Stimulated activated CD4-positive, alpha-beta T cell treated with anti-CD3 and anti-CD28 coated beads, Interleukin-1b, Interleukin-23, amount 100 ng/mL, for 4 hours (primary cell): Measurements from ENCODE around the gene KRTAP10-2.

Source experiments
- DNase-seq, 2 donors: peaks; one replicate each; pipeline ENCODE4 v3.0.0-alpha.2; 2020; ENCODE audit warnings: low read depth in 2 of 2

Gene KRTAP10-2

DNA sequence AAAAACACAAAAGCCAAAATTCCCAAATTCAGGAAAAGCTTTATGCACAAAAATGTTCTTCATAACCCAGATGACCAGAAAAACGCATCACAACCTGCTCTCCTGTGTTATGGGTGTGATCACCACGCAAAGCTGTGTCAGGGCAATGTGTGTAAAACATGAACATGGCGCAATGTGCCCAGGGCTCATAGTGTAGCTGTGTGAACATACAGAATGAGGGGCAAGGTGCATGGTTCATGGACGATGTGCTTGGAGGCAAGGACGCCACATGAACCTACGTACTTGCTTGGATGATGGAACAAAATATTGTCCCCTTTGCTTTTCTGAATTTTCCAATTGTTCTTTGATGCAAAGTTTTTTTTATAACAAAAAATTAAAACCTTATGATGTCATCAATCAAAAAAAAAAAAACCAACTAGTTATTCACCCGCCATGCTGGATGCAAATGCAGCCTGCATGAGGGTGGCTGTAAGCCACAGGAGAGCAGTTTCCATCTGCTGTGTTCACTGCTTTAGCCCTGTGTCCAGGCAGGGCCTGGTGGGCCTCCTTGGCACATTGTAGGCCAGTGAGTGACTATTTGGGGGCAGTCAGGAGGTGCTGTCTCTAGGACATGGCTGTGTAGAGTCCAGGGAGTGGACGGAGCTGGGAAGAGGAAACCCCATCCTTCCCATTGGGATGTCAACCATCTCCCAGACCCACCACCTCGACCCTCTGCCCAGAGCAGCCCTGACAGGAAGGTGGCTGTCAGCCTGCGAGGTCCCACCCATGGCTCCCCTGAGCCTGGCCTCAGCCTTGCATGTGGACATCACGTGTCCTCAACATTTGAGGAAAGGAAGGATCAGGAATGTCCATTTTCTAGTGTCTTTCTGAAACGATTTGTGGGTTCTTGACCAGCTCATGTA, 25.0 kb downstream of the KRTAP10-2 start:
- no peak for DNase-seq

DNA sequence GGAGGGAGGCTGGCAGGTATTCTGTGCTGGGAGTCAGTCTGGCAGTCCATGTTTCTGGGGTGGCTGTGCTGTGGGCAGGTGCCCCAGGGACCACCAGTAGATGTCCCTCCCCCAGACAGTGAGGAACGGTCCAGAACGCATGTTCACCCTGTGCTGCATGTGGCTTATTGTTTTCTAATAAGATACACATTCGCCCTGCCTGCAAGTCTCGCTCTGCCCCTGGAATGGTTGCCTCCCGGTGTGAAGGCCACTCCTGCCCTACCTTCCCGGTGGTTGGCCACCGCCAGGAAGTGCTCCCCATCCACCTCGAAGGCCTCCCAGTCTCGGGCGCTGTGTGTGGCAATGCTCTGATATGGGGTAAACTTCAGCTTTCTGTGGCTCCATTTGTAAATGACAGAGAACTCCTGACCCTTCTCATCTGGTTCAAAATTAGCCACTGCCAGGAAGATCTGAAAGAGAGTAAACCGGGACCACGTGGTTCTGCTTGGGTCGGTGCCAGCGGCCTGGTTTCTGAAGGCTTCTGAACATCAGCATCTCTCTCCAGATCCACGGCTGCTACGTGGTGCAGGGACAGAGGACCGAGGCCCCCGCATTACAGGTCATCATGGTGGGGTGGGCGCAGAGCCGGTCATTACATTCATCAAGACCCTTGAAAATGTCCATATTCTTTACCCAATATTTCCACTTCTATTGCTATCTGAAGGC, 25.8 kb downstream of the KRTAP10-2 start:
- no peak for DNase-seq

DNA sequence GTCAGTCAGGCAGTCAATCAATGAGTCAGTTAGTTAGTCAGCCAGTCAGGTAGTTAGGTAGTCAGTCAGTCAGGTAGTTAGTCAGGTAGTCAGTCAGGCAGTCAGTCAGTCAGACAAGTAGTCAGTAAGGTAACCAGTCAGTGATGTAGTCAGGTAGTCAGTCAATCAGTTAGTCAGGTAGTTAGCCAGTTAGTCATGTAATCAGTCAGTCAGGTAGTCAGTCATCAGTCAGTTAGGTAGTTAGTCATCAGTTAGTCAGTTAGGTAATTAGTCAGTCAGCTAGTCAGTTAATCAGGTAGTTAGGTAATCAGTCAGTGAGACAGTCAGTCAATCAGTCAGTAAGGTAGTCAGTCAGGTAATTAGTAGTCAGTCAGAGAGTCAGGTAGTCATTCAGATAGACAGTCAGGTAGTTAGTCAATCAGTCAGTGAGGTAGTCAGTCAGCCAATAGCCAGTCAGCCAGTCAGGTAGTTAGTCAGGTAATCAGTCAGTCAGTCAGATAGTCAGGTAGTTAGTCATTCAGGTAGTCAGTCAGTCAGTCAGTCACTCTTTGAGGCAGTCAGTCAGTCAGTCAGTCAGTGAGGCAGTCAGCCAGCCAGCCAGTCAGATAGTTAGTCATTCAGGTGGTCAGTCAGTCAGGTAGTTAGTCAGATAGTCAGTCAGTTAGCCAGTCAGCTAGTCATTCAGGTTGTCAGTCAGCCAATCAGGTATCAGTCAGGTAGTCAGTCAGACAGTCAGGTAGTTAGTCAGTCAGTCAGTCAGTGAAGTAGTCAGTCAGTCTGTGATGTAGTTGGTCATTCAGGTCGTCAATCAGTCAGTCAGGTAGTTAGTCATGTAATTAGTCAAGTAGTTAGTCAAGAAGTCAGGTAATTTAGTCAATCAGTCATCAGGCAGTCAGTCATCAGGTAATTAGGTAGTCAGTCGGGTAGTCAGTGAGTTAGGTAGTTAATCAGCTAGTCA, 26.6 kb downstream of the KRTAP10-2 start:
- no peak for DNase-seq

DNA sequence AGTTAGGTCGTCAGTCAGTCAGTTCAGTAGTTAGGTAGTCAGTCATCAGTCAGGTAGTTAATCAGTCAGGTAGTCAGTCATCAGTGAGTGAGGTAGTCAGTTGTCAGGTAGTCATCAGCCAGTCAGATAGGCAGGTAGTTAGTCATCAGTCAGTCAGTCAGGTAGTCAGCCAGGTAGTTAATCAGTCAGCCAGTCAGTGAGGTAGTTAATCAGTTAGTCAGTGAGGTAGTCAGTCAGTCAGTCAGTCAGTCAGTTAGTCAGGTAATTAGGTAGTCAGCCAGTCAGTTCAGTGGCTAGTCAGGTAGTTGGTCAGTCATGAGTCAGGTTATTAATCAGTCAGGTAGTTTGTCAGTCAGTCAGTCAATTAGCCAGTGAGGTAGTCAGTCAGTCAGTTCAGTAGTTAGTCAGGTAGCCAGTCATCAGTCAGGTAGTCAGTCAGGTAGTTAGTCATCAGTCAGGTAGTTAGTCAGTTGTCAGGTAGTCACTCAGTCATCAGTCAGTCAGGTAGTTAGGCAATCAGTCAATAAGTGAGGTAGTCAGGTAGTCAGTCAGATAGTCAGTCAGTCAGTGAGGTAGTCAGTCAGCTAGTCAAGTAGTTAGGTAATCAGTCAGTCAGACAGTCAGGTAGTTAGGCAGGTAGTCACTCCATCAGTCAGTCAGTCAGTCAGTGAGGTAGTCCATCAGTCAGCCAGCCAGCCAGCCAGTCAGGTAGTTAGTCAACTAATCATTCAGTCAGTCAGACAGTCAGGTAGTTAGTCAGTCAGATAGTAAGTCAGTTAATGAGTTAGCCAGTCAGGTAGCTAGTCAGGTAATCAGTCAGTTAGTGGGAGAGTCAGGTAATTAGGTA, 27.5 kb downstream of the KRTAP10-2 start:
- no peak for DNase-seq

DNA sequence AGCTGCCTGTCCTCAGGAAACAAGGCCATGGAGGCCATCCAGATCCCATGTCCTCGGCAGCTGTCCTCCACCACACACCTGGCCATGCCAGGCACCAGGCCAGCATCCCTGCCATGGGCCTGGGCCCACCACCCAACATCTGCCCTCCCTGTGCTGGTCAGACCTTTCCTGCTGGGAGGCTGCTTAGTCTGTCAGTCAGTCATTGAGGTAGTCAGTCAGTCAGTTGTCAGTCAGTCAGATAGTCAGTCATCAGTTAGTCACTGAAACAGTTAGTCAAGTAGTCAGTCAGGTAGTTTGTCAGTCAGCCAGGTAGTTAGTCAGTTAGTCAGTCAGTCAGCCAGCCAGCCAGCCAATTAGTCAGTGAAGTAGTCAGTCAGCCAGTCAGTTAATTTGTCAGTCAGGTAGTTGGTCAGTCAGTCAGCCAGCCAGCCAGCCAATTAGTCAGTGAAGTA, 28.5 kb downstream of the KRTAP10-2 start:
- no peak for DNase-seq

DNA sequence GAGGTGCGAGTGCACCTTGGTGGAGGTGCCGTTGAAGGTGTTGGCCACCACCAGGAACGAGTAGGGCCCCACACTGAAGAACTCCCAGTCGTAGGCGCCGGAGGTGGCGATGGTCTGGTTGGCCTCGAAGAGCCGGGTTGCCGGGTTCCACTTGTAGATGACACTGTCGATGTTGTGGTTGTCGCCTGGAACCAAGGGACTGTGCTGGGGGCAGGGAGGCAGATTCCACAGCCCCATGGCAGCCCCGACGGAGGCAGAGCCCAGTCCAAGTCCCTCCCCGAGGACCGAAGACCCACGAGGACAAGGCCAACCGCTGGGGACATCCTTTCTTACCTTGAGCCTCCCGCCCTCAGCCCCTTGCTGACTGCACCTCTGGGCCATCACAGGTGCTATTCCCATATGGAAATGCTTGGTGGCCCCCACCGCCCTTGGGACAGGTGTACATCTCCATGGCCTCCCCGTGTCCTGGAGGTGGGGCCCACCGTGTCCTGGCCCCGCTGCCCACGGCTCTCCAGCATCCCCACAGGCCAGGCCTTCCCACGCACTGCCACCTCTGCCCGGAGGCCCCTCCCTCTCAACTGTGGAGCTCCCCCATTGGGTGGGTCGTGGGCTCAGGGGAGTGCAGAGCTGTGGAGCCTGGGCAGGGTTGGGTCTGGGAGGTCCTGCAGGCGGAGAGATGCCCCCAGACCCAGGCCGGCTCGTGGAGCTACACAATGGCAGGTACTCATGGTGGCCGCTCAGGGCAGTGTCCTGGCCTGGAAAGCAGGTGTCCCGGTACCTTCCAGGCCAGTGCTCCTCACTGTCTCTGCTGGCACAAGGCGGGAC, 29.2 kb downstream of the KRTAP10-2 start:
- no peak for DNase-seq

DNA sequence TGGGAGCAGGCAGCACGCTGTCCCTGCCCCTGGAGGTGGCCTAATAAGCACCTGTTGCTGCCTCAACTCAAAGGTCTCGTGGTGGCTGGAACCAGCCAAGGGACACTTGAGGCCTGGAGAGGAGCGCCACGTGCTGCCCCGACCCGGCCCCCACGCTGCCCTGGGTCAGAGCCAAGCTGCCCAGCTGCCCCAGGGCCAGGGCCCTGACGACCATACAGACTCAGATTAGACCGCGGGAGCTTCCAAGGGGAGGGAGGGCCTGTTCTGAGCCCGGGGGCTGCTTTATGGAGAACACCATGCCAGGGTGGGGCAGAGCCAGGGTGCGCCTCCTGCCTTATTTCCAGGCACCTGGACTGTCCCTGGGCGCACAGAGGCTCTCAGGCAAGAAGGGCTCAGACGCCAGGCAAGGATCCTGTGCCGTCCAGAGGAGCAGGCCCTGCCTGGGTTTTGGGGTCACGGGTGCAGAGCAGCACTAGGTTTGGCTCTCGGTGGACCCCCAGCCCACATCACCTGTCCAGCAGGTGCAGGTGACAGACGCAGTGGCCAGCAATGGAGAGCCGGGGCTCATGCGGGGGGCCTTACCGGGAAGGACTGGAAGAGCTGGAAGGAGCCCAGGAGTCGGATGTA, 29.9 kb downstream of the KRTAP10-2 start:
- no peak for DNase-seq

DNA sequence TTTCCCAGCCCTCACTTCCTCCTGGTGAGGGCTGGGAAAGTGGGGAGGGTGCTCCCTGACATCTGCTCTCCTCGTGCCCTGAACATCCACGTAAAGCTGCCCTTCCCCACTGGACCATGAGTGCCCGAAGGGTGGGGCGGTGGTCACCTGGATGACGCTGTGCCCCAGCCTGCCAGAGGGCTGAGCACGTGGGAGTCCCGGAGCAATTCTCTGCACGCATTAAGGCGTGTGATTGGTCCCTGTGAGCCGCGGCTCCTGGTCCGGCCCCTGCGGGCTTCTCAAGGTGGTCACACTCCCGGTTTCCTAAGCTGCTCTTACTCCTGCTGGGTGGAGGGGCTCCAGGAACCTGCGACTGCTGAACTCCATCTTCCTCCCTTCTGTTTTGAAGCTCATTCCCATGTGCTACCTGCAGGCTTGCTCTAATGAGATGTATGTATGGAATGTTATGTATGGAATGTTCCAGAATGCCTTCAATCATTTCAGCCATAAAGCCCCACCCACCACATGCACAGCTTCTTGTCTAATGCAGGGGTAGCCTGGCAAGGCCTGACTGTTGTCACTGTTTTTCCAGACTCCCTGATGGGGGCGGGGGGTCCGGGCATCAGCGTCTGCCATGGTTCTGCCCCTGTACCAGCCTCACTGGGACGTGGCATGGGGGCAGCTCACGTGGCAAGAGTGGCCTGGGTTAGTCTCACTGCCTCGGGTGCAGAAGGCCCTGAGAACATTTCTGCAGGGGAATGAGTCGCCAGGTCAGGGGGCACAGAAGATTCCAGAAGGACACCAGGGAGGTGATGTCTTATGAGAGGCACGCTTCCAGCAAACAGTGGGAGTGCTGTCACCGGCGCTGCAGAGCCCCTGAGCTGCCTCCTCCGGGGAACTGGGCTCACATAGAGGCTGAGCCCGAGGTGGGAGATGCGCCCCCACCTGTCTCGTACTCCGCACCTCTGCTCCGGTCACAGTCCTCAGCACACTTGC, 30.7 kb downstream of the KRTAP10-2 start:
- DNase-seq = no peak

DNA sequence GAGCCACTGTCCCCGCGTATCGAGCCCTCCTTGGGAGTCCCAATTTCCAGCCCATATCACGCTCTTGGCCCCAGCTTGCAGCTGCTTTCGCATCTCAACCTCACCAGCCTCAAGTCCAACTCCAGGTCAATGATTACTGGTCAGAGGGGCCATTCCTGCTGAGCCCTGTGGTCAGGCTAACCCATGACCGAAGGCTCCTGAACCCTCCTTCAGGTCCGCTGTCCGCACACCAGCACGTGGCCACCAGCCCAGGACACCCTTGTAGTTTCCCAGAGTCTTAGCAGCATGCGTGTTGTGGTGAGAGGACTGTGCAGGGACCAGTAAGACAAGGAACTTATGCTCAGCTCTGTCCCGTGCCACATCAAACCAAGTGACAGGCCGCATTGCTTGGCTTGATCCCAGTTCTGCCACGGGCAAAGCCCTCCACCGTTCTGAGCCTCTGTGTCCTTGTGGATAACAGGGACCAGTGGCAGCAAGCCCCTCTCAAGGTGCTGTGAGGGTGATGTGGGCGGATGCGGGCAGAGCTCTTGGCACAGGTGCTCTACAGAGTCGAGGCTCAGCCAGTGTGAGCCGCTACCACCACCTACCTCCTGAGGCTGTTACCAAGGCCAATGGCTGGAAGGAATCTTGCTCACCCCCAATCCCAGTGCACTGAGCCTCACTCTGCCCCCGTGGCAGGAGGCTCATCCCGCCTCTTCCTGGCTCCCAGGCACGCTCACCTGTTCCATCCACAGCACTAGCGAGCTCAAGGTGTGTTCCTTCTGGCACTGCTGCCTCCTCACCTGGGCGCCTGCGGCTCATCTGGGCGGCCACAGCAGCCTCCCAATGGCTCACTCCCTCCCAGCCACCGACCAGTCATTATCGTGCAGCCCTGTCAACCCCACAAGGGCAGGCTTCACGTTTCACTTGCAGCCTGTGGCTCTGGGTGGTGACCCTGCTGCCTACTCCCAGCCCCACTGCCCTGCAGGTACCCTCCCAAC, 31.7 kb downstream of the KRTAP10-2 start:
- DNase-seq = no peak

DNA sequence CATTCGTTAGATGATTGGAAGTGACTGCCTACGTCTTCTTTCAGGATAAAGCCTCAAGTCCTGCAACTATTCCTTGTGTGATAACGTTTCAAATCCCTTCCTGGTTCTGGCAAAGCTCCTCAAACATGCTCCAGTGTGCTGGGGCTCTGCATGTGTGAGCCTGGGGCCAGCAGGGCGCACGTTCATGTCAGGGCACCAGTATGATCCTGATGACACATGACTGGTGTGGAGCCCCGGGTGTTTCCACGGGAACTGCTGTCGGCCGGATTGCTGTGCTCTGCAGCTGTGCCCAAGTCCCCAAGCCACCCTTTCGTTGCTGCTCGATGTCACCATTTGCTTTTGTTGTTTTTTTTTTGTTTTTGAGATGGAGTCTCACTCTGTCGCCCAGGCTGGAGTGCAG, 32.6 kb downstream of the KRTAP10-2 start:
- DNase-seq = no peak

DNA sequence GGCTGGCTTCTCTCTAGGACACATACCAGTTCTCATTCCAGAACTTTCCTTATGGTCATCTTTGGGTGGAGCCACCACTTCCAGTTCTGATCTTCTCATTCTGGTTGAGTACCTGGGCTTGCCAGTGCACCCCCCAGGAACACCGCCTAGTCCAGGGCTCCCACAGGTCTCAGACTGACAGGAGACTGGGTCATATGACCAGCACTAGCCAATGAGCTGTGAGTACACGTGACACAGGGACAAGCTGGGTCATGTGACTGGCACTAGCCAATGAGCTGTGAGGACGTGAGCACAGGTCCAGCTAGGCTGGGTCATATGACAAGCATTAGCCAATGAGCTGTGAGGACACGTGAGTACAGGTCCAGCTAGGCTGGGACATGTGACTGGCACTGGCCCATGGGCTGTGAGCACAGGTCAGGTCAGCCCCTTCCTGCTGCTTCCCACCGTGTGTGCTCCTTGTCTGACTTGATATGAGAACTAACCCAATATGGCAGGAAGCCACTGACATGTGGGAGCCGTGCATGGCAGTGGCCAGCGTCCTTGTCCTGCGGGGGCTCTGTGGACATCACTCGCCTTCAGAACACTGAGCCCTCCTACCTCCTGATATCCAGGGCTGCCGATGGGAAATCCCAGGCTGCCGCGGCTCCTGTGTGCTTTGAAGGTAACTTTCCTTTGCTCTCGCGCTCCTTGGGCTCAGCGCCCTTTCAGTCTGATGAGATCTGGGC, 34.0 kb downstream of the KRTAP10-2 start:
- DNase-seq = no peak

DNA sequence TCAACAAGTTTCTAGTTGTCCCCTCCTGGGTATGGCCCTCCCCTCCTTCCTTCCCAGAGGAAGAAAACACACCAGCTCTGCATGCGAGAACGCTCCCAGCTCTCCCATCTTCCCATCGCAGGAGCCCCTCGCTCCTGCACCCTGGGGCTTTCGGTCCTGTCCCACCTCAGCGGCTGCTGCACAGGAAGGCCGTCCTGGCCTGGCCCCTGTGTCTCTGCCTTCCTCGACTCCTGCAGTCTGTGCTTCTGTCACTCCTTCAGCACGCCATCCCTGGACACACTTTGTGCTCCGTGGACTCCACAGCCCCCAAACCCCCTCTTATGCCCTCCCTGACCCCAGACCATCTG, 34.5 kb downstream of the KRTAP10-2 start:
- DNase-seq = no peak

DNA sequence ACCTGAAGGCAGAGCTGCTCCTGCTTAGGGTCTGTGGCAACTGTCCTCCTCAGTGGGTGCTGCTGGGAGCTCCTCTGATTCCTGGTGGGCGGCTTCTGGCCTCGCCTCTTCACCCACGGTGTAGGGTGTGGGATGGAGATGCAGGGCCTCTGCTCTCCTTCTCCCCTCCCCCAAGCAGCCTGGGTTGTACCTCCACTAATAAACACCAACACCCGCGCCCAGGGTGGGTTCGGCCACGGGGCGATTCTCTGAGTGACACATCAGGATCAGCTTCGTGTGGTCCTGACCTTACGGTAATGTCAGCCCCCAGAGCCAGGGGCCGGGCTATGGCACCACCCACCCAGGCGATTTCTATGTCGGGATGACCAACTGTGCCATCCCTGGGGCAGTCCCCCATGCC, 35.0 kb downstream of the KRTAP10-2 start:
- DNase-seq = no peak

DNA sequence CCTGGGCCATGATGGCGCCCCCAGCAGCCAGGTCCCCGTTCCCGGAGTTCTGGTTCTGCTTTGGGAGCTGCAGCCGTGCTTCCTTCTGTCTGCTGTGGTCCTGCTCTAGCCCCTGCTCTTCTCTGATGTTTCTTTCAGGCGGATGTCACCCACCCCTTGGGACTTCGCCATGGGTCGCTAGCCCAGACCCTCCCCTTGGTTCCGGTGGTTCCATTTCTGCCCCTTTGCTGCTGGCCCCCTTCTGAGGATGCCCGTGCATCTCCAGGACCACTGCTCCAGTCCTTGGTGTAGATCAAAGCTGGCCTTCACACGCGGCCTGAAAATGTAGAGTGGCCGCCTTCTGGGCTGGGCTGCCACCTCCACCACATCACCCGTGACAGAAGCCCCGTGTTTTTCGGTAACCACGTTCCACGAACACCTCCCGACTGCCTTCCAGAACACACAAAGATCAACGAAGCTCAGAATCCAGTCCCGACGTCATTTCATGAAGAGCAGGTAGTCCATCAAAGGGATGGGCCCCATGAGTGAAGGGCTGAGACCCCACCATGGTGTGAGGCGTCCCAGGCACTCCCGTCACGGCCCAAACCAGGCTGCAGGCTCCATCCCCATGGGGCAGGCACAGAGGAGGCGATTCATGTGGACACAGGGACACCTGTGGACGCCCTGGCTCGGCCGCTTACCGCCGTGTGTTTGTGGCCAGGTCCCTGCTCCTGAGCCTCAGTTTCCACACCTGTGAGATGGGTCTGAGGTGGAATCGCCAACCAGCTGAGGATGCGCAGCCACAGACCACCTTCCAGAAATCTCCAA, 35.7 kb downstream of the KRTAP10-2 start:
- DNase-seq = no peak

DNA sequence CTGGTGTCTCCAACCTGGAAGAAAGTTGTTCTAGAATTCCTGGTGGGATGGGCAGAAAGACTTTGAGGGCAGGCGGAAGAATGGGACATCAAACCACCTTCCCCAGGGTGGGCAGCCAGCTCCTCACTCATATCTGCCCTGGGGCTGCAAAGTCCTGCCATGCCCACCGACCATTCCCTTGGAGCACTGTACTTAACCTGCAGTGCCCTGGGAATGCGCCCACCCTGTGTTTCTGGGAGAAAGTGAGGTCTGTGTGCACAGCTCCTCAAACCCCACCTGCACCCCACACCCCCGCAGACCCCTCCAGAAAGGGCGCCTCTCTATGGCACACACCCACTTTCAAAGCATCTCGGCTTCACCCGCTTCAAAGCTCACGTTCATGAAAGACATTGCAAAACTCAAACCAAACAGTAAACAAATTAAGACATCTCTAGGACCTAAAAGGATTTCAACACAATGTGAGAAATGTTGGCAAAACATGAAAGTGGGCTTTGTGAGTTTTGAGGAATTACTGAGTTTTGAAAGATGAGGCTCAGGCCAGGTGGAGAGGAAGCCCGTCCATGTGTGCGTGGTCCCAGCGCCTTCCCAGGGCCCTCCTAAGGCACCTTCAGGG, 36.5 kb downstream of the KRTAP10-2 start:
- no peak for DNase-seq

DNA sequence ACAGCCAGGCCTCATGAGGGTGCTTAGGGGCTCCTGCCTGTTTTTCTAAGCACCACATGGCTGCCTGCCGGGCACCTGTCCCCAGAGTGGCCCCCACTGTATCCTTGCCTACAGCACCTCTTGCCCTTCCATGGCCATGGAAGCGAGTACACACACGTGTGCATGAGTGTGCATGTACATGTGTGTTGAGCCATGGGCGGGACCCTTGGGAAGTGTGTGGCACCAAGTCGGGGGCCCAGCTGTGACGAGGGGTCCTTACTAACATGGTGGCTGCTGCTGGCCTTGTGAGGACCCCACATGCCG, 37.1 kb downstream of the KRTAP10-2 start:
- no peak for DNase-seq
